ENCODE measurements around the gene VCAN. TPM values are rescaled to one million over a fixed set of nuclear protein-coding genes. Genes with fewer than 3 reads are reported as not detected.

Gene VCAN
- total RNA-seq, 4 donors from 2014 or later, result 53.0 to 833 (median 65.1) TPM

GRCh38 chr5:83447533-83447932, 24.0 kb upstream of the VCAN start:
- TF ChIP-seq POLR2A (IDR thresholded peaks at IDR 0.05), result no peak
- TF ChIP-seq CTCF (IDR thresholded peaks at IDR 0.05), result no peak
- intact Hi-C loops (cut with DNase I; ENCODE audit: low total_unique reads), result no loop called here

GRCh38 chr5:83450183-83450966, 21.2 kb upstream of the VCAN start:
- intact Hi-C loops (cut with DNase I; ENCODE audit: low total_unique reads), result no loop called here
- no peak overlapping the region for H3K4me3 ChIP-seq
- H3K27ac ChIP-seq, result no peak overlapping the region
- no peaks in the 10 kb centered on the region for H3K4me1 ChIP-seq
- no peaks in the 10 kb centered on the region for H3K27me3 ChIP-seq
- no peaks in the 10 kb centered on the region for H3K9me3 ChIP-seq
- DNase-seq, result no peak
- H3K36me3 ChIP-seq, result peaks cover 0 to 4% of the 10 kb centered on the region in 2 donors
- TF ChIP-seq CTCF (IDR thresholded peaks at IDR 0.05) (no peak), POLR2A (IDR thresholded peaks at IDR 0.05) (no peak)

More at GRCh38 chr5:83447533-83447932, 24.0 kb upstream of the VCAN start:
- no peaks in the 10 kb centered on the region for H3K36me3 ChIP-seq
- H3K9me3 ChIP-seq, result no peaks in the 10 kb centered on the region
- no peaks in the 10 kb centered on the region for H3K4me1 ChIP-seq
- no peak overlapping the region for H3K4me3 ChIP-seq
- H3K27ac ChIP-seq, result no peak overlapping the region
- no peak for DNase-seq
- no peaks in the 10 kb centered on the region for H3K27me3 ChIP-seq

GRCh38 chr5:83450967-83451248, 20.6 kb upstream of the VCAN start:
- TF ChIP-seq POLR2A (IDR thresholded peaks at IDR 0.05) (no peak), CTCF (IDR thresholded peaks at IDR 0.05) (no peak)
- H3K27me3 ChIP-seq, result no peaks in the 10 kb centered on the region
- DNase-seq, result no peak
- H3K36me3 ChIP-seq, result peaks cover 0 to 4% of the 10 kb centered on the region in 2 donors
- H3K4me1 ChIP-seq, result no peaks in the 10 kb centered on the region
- H3K9me3 ChIP-seq, result no peaks in the 10 kb centered on the region
- H3K27ac ChIP-seq, result no peak overlapping the region
- intact Hi-C loops (cut with DNase I; ENCODE audit: low total_unique reads), result no loop called here
- no peak overlapping the region for H3K4me3 ChIP-seq

GRCh38 chr5:83451955-83452354, 19.6 kb upstream of the VCAN start:
- Histone ChIP-seq H3K4me1 (no peaks in the 10 kb centered on the region), H3K9me3 (no peaks in the 10 kb centered on the region), H3K36me3 (peaks cover 0 to 4% of the 10 kb centered on the region in 2 donors), H3K4me3 (no peak overlapping the region), H3K27ac (no peak overlapping the region), H3K27me3 (no peaks in the 10 kb centered on the region)
- intact Hi-C loops (cut with DNase I; ENCODE audit: low total_unique reads), result no loop called here
- no peak for DNase-seq
- no peak for TF ChIP-seq POLR2A (IDR thresholded peaks at IDR 0.05)
- no peak for TF ChIP-seq CTCF (IDR thresholded peaks at IDR 0.05)

- H3K4me3 ChIP-seq, result no peak overlapping the region
- no peaks in the 10 kb centered on the region for H3K4me1 ChIP-seq
- intact Hi-C loops (cut with DNase I; ENCODE audit: low total_unique reads), result no loop called here
- H3K27ac ChIP-seq, result no peak overlapping the region
- H3K27me3 ChIP-seq, result no peaks in the 10 kb centered on the region
- H3K9me3 ChIP-seq, result no peaks in the 10 kb centered on the region
- peaks cover 0 to 4% of the 10 kb centered on the region in 2 donors for H3K36me3 ChIP-seq
- TF ChIP-seq CTCF (IDR thresholded peaks at IDR 0.05) (no peak), POLR2A (IDR thresholded peaks at IDR 0.05) (no peak)
- DNase-seq, result no peak
These were observed 17.6 kb upstream of the VCAN start for GRCh38 chr5:83453937-83454336.

All from uterus (tissue), 4 donors.